Measurements from ENCODE around the gene ACAP2. TPM values are rescaled to one million over a fixed set of nuclear protein-coding genes. Genes with fewer than 3 reads are reported as not detected.

Gene ACAP2
- polyA plus RNA-seq, 2 of the 4 experiments (the other 2 are of a cell fraction) = 7.8 to 26.0 TPM

DNA sequence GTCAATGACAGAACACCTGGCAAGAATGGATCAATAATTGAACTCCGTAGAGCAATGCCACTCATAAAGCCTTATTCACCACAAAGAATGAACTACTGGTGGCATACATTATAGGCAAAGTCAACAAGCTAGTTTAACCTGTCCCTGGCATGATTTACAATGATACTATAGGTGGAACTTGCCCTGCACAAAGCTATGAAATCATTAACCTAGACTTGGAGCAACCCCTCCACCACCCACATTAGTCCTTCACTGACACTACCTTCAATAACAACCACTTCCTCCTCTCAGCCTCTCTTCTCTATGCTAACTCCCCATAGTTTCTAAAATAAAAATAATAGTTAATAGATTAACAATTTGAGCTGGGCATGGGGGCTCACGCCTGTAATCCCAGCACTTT, 54.4 kb downstream of the ACAP2 start:
- no peak for DNase-seq (ENCODE audit: low read depth in 1 of 2, low spot score in 1 of 2)
- WGBS (ENCODE audit: missing lambda C conversion rate) = 82% methylated on average over 2 of the region's 2 CpGs
- no peak for ATAC-seq
- no peak overlapping the region for H3K4me2 ChIP-seq
- no peak for FAIRE-seq
- CTCF ChIA-PET = interaction anchor here (1.2 kb wide), 1 partner anchor 122 kb away, joined by 3 read pairs; no protein-coding TSS in a partner anchor
- no peak overlapping the region for H3K4me3 ChIP-seq
- no peak for TF ChIP-seq MAZ (IDR thresholded peaks at IDR 0.05; ENCODE audit: borderline replicate concordance, low read depth, low read length)
- no peak for TF ChIP-seq RNF2 (IDR thresholded peaks at IDR 0.05; ENCODE audit: borderline replicate concordance, low read depth)
- no peak for TF ChIP-seq GATA3 (IDR thresholded peaks at IDR 0.05; ENCODE audit: borderline replicate concordance)
- no peak for TF ChIP-seq CBX8 (IDR thresholded peaks at IDR 0.05)
- no peak for TF ChIP-seq HDAC2 (IDR thresholded peaks at IDR 0.05)
- TF ChIP-seq SREBF2 (IDR thresholded peaks at IDR 0.05) = no peak
- TF ChIP-seq JUN (IDR thresholded peaks at IDR 0.05) = no peak
- no peak for TF ChIP-seq HOXB5 (CRISPR knock-in tag; IDR thresholded peaks at IDR 0.05)
- TF ChIP-seq, protein P1, sequence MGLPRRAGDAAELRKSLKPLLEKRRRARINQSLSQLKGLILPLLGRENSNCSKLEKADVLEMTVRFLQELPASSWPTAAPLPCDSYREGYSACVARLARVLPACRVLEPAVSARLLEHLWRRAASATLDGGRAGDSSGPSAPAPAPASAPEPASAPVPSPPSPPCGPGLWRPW (IDR thresholded peaks at IDR 0.05) = no peak
- TF ChIP-seq NR3C1 (IDR thresholded peaks at IDR 0.05) = no peak
- TF ChIP-seq POLR2A (IDR thresholded peaks at IDR 0.05; ENCODE audit: low read length) = no peak
- TF ChIP-seq ZC3H11A (IDR thresholded peaks at IDR 0.05) = no peak
- POLR2A ChIA-PET = no interaction called here
- H3K27ac ChIP-seq = no peak overlapping the region
- no peaks in the 10 kb centered on the region for H3K9me3 ChIP-seq
- peaks cover 15% of the 10 kb centered on the region; the same call in 2 of the 3 replicates for H3K4me1 ChIP-seq

DNA sequence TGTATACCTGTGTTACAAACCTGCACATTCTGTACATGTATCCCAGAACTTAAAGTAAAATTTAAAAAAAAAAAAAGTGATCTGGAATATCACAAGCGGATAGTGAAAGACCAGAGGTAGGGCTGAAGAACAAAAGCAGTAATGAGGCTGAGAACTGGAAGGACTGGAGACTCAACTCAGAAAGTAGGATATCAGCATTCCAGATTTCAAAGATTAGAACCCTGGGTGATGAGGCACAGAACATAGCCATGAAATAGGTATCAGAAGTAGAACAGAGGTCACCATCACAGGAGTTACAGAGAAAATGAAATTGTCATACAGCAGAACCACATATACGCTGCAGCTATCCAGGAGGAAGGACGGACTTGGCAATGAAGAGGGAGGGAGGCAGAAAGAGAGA, 56.1 kb downstream of the ACAP2 start:
- H3K4me2 ChIP-seq = no peak overlapping the region
- FAIRE-seq (no peak), ATAC-seq (no peak), DNase-seq (ENCODE audit: low read depth in 1 of 2, low spot score in 1 of 2) (no peak)
- CTCF ChIA-PET = no interaction called here
- no peak overlapping the region for H3K4me3 ChIP-seq
- no peak for TF ChIP-seq ZFP36 (IDR thresholded peaks at IDR 0.05; ENCODE audit: borderline replicate concordance, partially characterized antibody)
- no peak for TF ChIP-seq CEBPB (IDR thresholded peaks at IDR 0.05)
- TF ChIP-seq, protein P1 (IDR thresholded peaks at IDR 0.05) = no peak
- TF ChIP-seq CHD4 (IDR thresholded peaks at IDR 0.05; ENCODE audit: borderline replicate concordance) = no peak
- TF ChIP-seq, protein P2, sequence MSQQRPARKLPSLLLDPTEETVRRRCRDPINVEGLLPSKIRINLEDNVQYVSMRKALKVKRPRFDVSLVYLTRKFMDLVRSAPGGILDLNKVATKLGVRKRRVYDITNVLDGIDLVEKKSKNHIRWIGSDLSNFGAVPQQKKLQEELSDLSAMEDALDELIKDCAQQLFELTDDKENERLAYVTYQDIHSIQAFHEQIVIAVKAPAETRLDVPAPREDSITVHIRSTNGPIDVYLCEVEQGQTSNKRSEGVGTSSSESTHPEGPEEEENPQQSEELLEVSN (IDR thresholded peaks at IDR 0.05; ENCODE audit: borderline replicate concordance, low read depth) = no peak
- TF ChIP-seq, protein P3, sequence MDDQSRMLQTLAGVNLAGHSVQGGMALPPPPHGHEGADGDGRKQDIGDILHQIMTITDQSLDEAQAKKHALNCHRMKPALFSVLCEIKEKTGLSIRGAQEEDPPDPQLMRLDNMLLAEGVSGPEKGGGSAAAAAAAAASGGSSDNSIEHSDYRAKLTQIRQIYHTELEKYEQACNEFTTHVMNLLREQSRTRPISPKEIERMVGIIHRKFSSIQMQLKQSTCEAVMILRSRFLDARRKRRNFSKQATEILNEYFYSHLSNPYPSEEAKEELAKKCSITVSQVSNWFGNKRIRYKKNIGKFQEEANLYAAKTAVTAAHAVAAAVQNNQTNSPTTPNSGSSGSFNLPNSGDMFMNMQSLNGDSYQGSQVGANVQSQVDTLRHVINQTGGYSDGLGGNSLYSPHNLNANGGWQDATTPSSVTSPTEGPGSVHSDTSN (IDR thresholded peaks at IDR 0.05) = no peak
- no peak for TF ChIP-seq HDAC2 (IDR thresholded peaks at IDR 0.05)
- TF ChIP-seq POLR2AphosphoS2 (conservative IDR thresholded peaks at IDR 0.05; ENCODE audit: low read length) = no peak
- TF ChIP-seq EHMT2 (IDR thresholded peaks at IDR 0.05; ENCODE audit: low read depth) = no peak
- no peak for TF ChIP-seq MAFK (IDR thresholded peaks at IDR 0.05; ENCODE audit: partially characterized antibody)
- TF ChIP-seq, protein P4, sequence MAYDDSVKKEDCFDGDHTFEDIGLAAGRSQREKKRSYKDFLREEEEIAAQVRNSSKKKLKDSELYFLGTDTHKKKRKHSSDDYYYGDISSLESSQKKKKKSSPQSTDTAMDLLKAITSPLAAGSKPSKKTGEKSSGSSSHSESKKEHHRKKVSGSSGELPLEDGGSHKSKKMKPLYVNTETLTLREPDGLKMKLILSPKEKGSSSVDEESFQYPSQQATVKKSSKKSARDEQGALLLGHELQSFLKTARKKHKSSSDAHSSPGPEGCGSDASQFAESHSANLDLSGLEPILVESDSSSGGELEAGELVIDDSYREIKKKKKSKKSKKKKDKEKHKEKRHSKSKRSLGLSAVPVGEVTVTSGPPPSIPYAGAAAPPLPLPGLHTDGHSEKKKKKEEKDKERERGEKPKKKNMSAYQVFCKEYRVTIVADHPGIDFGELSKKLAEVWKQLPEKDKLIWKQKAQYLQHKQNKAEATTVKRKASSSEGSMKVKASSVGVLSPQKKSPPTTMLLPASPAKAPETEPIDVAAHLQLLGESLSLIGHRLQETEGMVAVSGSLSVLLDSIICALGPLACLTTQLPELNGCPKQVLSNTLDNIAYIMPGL (CRISPR knock-in tag; IDR thresholded peaks at IDR 0.05; ENCODE audit: borderline replicate concordance) = no peak
- no peak for TF ChIP-seq GATA3 (IDR thresholded peaks at IDR 0.05; ENCODE audit: borderline replicate concordance)
- TF ChIP-seq TP53 (CRISPR knock-in tag; IDR thresholded peaks at IDR 0.05) = no peak
- no peak for TF ChIP-seq HOXB5 (CRISPR knock-in tag; IDR thresholded peaks at IDR 0.05)
- TF ChIP-seq HEYL (CRISPR knock-in tag; IDR thresholded peaks at IDR 0.05) = no peak
- TF ChIP-seq ZSCAN20 (CRISPR knock-in tag; IDR thresholded peaks at IDR 0.05) = no peak
- no peaks in the 10 kb centered on the region for H3K9me3 ChIP-seq
- 90% methylated on average over 3 of the region's 3 CpGs for WGBS (ENCODE audit: missing lambda C conversion rate)
- peaks cover 15% of the 10 kb centered on the region; the same call in 2 of the 3 replicates for H3K4me1 ChIP-seq
- H3K27ac ChIP-seq = no peak overlapping the region
- POLR2A ChIA-PET = no interaction called here

Measured in A549 (cell line).